ENCODE results near the gene PLCL1.

DNA sequence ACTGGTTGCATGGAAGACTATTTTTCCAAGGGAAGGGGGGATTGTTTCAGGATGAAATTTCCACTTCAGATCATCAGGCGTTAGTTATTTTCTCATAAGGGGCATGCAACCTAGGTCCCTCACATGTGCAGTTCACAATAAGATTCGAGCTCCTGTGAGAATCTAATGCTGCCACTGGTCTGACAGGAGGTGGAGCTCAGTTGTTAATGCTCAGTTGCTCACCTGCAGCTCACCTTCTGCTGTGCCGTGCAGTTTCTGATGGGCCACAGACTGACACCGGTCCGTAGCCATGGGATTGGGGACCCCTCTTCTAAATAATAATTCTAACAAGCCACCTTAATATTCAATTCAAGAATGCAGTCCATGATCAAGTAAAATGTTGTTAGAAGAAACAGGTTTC is 34.9 kb downstream of the PLCL1 start:
- TF ChIP-seq EP300 (IDR thresholded peaks at IDR 0.05; ENCODE audit: borderline replicate concordance in 1 of 2, control insufficient read depth in 1 of 2, low read depth in 2 of 2, low read length in 2 of 2) (no peak), POLR2A (IDR thresholded peaks at IDR 0.05; ENCODE audit: low read depth, low read length) (no peak), RAD21 (IDR thresholded peaks at IDR 0.05; ENCODE audit: insufficient read depth, low read depth, low read length) (no peak), SP1 (IDR thresholded peaks at IDR 0.05; ENCODE audit: low read depth, low read length) (no peak), MYC (IDR thresholded peaks at IDR 0.05; ENCODE audit: insufficient read depth, insufficient read length, insufficient replicate concordance, low read length, severe bottlenecking) (no peak), POLR2AphosphoS5 (IDR thresholded peaks at IDR 0.05; ENCODE audit: low read length) (no peak)
- TF ChIP-seq, protein P1, sequence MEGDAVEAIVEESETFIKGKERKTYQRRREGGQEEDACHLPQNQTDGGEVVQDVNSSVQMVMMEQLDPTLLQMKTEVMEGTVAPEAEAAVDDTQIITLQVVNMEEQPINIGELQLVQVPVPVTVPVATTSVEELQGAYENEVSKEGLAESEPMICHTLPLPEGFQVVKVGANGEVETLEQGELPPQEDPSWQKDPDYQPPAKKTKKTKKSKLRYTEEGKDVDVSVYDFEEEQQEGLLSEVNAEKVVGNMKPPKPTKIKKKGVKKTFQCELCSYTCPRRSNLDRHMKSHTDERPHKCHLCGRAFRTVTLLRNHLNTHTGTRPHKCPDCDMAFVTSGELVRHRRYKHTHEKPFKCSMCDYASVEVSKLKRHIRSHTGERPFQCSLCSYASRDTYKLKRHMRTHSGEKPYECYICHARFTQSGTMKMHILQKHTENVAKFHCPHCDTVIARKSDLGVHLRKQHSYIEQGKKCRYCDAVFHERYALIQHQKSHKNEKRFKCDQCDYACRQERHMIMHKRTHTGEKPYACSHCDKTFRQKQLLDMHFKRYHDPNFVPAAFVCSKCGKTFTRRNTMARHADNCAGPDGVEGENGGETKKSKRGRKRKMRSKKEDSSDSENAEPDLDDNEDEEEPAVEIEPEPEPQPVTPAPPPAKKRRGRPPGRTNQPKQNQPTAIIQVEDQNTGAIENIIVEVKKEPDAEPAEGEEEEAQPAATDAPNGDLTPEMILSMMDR (IDR thresholded peaks at IDR 0.05 in 2 of 3, conservative IDR thresholded peaks at IDR 0.05 in 1 of 3; ENCODE audit: control insufficient read depth in 2 of 3, extremely low read depth in 1 of 3, insufficient read depth in 1 of 3, low read depth in 3 of 3, low read length in 3 of 3): no peak
- TF ChIP-seq, protein P2, sequence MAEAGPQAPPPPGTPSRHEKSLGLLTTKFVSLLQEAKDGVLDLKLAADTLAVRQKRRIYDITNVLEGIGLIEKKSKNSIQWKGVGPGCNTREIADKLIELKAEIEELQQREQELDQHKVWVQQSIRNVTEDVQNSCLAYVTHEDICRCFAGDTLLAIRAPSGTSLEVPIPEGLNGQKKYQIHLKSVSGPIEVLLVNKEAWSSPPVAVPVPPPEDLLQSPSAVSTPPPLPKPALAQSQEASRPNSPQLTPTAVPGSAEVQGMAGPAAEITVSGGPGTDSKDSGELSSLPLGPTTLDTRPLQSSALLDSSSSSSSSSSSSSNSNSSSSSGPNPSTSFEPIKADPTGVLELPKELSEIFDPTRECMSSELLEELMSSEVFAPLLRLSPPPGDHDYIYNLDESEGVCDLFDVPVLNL (IDR thresholded peaks at IDR 0.05; ENCODE audit: low read depth, low read length): no peak
- TF ChIP-seq, protein P3, sequence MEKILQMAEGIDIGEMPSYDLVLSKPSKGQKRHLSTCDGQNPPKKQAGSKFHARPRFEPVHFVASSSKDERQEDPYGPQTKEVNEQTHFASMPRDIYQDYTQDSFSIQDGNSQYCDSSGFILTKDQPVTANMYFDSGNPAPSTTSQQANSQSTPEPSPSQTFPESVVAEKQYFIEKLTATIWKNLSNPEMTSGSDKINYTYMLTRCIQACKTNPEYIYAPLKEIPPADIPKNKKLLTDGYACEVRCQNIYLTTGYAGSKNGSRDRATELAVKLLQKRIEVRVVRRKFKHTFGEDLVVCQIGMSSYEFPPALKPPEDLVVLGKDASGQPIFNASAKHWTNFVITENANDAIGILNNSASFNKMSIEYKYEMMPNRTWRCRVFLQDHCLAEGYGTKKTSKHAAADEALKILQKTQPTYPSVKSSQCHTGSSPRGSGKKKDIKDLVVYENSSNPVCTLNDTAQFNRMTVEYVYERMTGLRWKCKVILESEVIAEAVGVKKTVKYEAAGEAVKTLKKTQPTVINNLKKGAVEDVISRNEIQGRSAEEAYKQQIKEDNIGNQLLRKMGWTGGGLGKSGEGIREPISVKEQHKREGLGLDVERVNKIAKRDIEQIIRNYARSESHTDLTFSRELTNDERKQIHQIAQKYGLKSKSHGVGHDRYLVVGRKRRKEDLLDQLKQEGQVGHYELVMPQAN (conservative IDR thresholded peaks at IDR 0.05): no peak
